Fibroblast of lung (primary cell): ENCODE data around the gene SH2D3C.

Experiments used
- CTCF ChIP-seq, 2 donors: IDR thresholded peaks in 1 of 2; conservative IDR thresholded peaks in 1 of 2; 1 replicate in 1 of 2; 2 replicates in 1 of 2; pipeline ENCODE4 v1.5.1; 2011 to 2012; ENCODE audit warnings: low read length in 2 of 2, control low read depth in 1 of 2, inconsistent platforms in 1 of 2, low read depth in 1 of 2, mild to moderate bottlenecking in 1 of 2
- EZH2 ChIP-seq: IDR thresholded peaks from 2 replicates; pipeline ENCODE4 v1.5.1; 2012; ENCODE audit warnings: low read length, control low read depth, mild to moderate bottlenecking; ENCODE audit errors: missing control alignments

- TF ChIP-seq EZH2, result no peak
- no peak for TF ChIP-seq CTCF (conservative IDR thresholded peaks at IDR 0.05 in 1 of 2, IDR thresholded peaks at IDR 0.05 in 1 of 2; ENCODE audit: low read depth in 1 of 2, low read length in 2 of 2)
Observed at GRCh38 chr9:127788337-127789011, 10.0 kb upstream of the SH2D3C start.
